ENCODE data around the gene SORCS1. TPM values are rescaled to one million over a fixed set of nuclear protein-coding genes. Genes with fewer than 3 reads are reported as not detected.

SORCS1 gene
- total RNA-seq, 4 donors from 2014 or later: 7.1 to 16.7 (median 10.7) TPM

DNA sequence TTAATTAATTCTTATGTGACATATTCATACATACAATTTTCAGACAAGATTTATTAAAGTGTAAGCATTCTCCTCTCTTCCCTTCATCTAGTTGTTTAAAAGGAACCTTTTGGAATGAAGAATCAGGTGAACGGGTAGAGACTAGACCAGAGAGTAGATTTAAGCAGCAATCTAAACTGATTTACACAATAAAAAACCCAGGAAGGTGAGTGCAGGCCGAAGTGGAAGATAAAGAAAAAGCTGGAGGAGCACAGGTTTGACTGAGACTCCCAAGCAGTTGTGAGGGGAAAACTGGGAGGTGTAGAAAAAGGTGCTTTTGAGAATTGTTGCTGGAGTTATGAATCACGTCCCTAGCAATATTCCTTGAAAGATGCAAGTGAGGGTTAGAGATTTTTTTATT, 601.1 kb downstream of the SORCS1 start:
- intact Hi-C loops (cut with DNase I): no loop called here
- no peak for DNase-seq (ENCODE audit: extremely low spot score)
- Histone ChIP-seq H3K9me3 (no peaks in the 10 kb centered on the region), H3K4me3 (no peak overlapping the region), H3K27me3 (no peaks in the 10 kb centered on the region), H3K27ac (replicated peaks in 1 of 4) (no peak overlapping the region), H3K36me3 (no peaks in the 10 kb centered on the region), H3K4me1 (no peaks in the 10 kb centered on the region)
- TF ChIP-seq, protein P1, sequence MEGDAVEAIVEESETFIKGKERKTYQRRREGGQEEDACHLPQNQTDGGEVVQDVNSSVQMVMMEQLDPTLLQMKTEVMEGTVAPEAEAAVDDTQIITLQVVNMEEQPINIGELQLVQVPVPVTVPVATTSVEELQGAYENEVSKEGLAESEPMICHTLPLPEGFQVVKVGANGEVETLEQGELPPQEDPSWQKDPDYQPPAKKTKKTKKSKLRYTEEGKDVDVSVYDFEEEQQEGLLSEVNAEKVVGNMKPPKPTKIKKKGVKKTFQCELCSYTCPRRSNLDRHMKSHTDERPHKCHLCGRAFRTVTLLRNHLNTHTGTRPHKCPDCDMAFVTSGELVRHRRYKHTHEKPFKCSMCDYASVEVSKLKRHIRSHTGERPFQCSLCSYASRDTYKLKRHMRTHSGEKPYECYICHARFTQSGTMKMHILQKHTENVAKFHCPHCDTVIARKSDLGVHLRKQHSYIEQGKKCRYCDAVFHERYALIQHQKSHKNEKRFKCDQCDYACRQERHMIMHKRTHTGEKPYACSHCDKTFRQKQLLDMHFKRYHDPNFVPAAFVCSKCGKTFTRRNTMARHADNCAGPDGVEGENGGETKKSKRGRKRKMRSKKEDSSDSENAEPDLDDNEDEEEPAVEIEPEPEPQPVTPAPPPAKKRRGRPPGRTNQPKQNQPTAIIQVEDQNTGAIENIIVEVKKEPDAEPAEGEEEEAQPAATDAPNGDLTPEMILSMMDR (IDR thresholded peaks at IDR 0.05): no peak
- TF ChIP-seq POLR2AphosphoS5 (IDR thresholded peaks at IDR 0.05) (no peak), POLR2A (IDR thresholded peaks at IDR 0.05; ENCODE audit: low read depth) (no peak), EP300 (IDR thresholded peaks at IDR 0.05) (no peak)
- WGBS: 73% methylated on average over 3 of the region's 3 CpGs

DNA sequence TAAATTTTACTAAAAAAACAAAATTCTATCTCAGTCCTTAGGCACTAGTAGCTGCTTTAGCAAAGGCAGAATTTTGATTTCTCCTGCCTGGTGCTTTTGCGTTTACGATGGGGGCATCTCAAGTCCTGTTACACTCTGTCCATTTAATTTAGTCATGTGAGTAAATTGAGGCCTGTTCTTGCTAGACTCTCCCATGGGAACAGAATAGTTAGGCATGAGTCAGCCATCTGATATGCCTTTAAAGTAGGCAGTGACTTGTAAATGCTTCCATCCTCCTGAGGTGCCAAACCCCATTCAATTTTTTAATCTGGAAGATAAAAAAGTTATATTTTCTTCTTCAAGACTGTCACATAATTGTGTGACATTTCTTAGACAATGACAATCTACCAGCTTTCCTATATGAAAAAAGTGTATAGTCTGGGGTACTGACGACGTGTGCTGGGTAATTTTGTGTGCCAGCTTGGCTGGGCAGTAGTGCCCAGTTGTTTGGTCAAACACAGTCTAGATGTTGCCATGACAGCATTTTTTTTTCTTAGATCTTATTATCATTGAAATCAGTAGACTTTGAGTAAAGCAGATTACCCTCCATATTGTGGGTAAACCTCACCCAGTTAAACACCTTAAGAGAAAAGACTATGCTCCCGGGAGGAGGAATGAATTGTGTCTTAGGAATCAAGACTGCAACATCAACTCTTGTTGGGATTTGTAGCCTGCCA, 603.4 kb downstream of the SORCS1 start:
- no peaks in the 10 kb centered on the region for H3K27me3 ChIP-seq
- no peaks in the 10 kb centered on the region for H3K4me1 ChIP-seq
- no peaks in the 10 kb centered on the region for H3K9me3 ChIP-seq
- H3K27ac ChIP-seq (replicated peaks in 1 of 4): no peak overlapping the region
- DNase-seq (ENCODE audit: extremely low spot score): no peak
- 82% methylated on average over 5 of the region's 5 CpGs for WGBS
- no peak overlapping the region for H3K4me3 ChIP-seq
- intact Hi-C loops (cut with DNase I): no loop called here
- TF ChIP-seq POLR2AphosphoS5 (IDR thresholded peaks at IDR 0.05) (no peak), POLR2A (IDR thresholded peaks at IDR 0.05; ENCODE audit: low read depth) (no peak), EP300 (IDR thresholded peaks at IDR 0.05) (no peak)
- TF ChIP-seq, protein P1 (IDR thresholded peaks at IDR 0.05): no peak
- H3K36me3 ChIP-seq: no peaks in the 10 kb centered on the region

DNA sequence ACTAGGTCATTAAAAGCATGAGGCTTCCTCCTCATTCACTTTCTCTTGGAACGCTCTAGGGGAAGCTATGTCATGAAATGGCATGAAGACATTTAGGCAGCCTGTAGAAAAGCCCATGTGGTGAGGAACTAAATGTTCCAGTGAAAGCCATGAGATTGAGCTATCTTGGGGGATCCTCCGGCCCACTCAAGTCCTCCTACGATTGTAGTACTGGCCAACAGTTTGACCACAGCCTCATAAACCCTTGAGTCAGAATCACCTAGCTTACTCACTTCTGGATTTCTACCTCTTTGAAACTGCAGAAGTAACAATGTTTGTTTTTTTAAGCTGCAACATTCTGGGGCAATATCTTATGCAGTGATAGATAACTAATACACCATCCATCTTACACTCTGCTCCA, 605.1 kb downstream of the SORCS1 start:
- no peaks in the 10 kb centered on the region for H3K27me3 ChIP-seq
- 70% methylated on average over 3 of the region's 3 CpGs for WGBS
- TF ChIP-seq POLR2A (IDR thresholded peaks at IDR 0.05; ENCODE audit: low read depth): no peak
- TF ChIP-seq, protein P1 (IDR thresholded peaks at IDR 0.05): no peak
- TF ChIP-seq EP300 (IDR thresholded peaks at IDR 0.05): no peak
- TF ChIP-seq POLR2AphosphoS5 (IDR thresholded peaks at IDR 0.05): no peak
- H3K27ac ChIP-seq (replicated peaks in 1 of 4): no peak overlapping the region
- no peak overlapping the region for H3K4me3 ChIP-seq
- H3K9me3 ChIP-seq: no peaks in the 10 kb centered on the region
- intact Hi-C loops (cut with DNase I): no loop called here
- no peaks in the 10 kb centered on the region for H3K36me3 ChIP-seq
- DNase-seq (ENCODE audit: extremely low spot score): no peak
- H3K4me1 ChIP-seq: no peaks in the 10 kb centered on the region

DNA sequence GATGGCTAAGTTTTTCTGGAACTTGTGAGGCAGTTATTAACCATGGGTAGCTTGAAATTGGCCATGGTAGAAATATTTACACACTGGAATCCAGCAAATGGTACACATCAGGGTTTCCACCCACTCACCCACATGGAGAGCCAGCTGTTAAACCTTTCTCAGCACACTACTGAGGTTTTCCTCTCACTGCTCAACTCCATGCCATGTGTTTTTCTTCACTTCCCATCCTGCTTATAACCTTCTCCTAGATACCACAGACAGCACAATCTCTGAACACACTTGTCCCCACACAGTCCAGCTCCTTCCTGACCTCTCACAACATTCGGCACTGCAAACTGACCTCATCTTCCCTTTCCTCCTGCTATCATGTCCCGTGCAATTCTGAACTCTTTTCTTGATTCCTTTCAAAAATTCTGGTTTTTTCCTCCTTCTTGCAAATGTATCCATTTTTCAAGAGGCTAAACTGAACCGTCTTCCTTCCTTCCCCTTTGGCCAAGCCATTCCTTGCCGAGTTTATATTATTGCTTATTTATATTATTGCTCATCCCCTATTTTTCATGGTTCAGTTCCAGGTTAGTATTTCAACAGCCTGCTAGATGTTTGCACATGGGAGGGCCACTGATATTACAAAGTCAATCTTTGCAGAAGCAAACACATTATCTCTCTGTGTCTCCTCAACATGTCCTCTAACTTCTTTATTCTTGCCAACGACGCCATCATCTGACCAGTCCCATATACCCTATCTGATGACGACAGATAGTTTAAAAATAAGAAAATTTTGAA, 606.4 kb downstream of the SORCS1 start:
- WGBS: 69% methylated on average over 7 of the region's 7 CpGs
- TF ChIP-seq POLR2AphosphoS5 (IDR thresholded peaks at IDR 0.05): no peak
- intact Hi-C loops (cut with DNase I): no loop called here
- DNase-seq (ENCODE audit: extremely low spot score): no peak
- H3K4me3 ChIP-seq: no peak overlapping the region
- H3K9me3 ChIP-seq: no peaks in the 10 kb centered on the region
- H3K4me1 ChIP-seq: no peaks in the 10 kb centered on the region
- no peaks in the 10 kb centered on the region for H3K36me3 ChIP-seq
- no peaks in the 10 kb centered on the region for H3K27me3 ChIP-seq
- H3K27ac ChIP-seq (replicated peaks in 1 of 4): no peak overlapping the region

- H3K27ac ChIP-seq (replicated peaks in 1 of 4): no peak overlapping the region
- no peak for DNase-seq (ENCODE audit: extremely low spot score)
- intact Hi-C loops (cut with DNase I): no loop called here
- H3K9me3 ChIP-seq: no peaks in the 10 kb centered on the region
- no peak overlapping the region for H3K4me3 ChIP-seq
- TF ChIP-seq POLR2A (IDR thresholded peaks at IDR 0.05; ENCODE audit: low read depth) (no peak), POLR2AphosphoS5 (IDR thresholded peaks at IDR 0.05) (no peak), EP300 (IDR thresholded peaks at IDR 0.05) (no peak)
- TF ChIP-seq, protein P1 (IDR thresholded peaks at IDR 0.05): no peak
- no peaks in the 10 kb centered on the region for H3K27me3 ChIP-seq
- no peaks in the 10 kb centered on the region for H3K4me1 ChIP-seq
- H3K36me3 ChIP-seq: no peaks in the 10 kb centered on the region
Measured at GRCh38 chr10:106557053-106557452, 607.5 kb downstream of the SORCS1 start.

Data from esophagus muscularis mucosa (tissue), 4 donors.